Naive B cell (primary cell): Measurements from ENCODE around the gene GLG1. TPM values are rescaled to one million over a fixed set of nuclear protein-coding genes. Genes with fewer than 3 reads are reported as not detected.
A peak's percentile ranks its signal among the peaks of the same experiment; 100 is the strongest.

Experiments used
- ATAC-seq, 2 donors: fragments of 150-1000 bp; cut with Tn5 transposase; 2 replicates each; pipeline ENCODE4 v1.10.0; 2021; ENCODE audit warnings: low read depth in 2 of 2, mild to moderate bottlenecking in 2 of 2, moderate library complexity in 2 of 2
- DNase-seq: peaks from one replicate; pipeline ENCODE4 v3.0.0; 2022
- H3K27ac Mint-ChIP-seq, 6 donors: one replicate each; pipeline ENCODE4 v1.8.0; 2020 to 2022; ENCODE audit warnings: mild to moderate bottlenecking in 6 of 6, mixed read lengths in 6 of 6, moderate library complexity in 5 of 6, inconsistent platforms in 2 of 6
- H3K27me3 Mint-ChIP-seq, 3 donors: one replicate each; pipeline ENCODE4 v1.8.0; 2021 to 2022; ENCODE audit warnings: mixed read lengths in 3 of 3, mild to moderate bottlenecking in 1 of 3
- H3K36me3 Mint-ChIP-seq, 2 donors: one replicate each; pipeline ENCODE4 v1.8.0; 2020 to 2022; ENCODE audit warnings: mixed read lengths in 2 of 2, inconsistent platforms in 1 of 2, mild to moderate bottlenecking in 1 of 2
- H3K4me1 Mint-ChIP-seq, 3 donors: one replicate each; pipeline ENCODE4 v1.8.0; 2020 to 2022; ENCODE audit warnings: mixed read lengths in 3 of 3, inconsistent platforms in 1 of 3, mild to moderate bottlenecking in 1 of 3, moderate library complexity in 1 of 3
- H3K4me3 Mint-ChIP-seq, 8 donors: one replicate each; pipeline ENCODE4 v1.8.0; 2020 to 2022; ENCODE audit warnings: mild to moderate bottlenecking in 8 of 8, mixed read lengths in 8 of 8, moderate library complexity in 8 of 8, inconsistent platforms in 2 of 8
- H3K9me3 Mint-ChIP-seq, 7 donors: one replicate each; pipeline ENCODE4 v1.8.0; 2020 to 2022; ENCODE audit warnings: mixed read lengths in 7 of 7, mild to moderate bottlenecking in 5 of 7, inconsistent platforms in 2 of 7, moderate library complexity in 1 of 7
- polyA plus RNA-seq, 6 donors: library from polyadenylated mRNA; unstranded; fragments of 300-500 nt; fragmentation: Illumina TruSeq; gene quantifications; one replicate each; pipeline ENCODE4 v1.2.3, GENCODE V29; 2021; ENCODE audit warnings: low read depth in 6 of 6

The GLG1 gene
- polyA plus RNA-seq, 6 donors from 2014 or later = 71.4 to 112 (median 94.1) TPM

- no peak overlapping the region for H3K4me3 Mint-ChIP-seq
- H3K9me3 Mint-ChIP-seq = no peaks in the 10 kb centered on the region
- peaks cover 0 to 3% (median 0%) of the 10 kb centered on the region in 3 donors for H3K4me1 Mint-ChIP-seq
- no peak for DNase-seq
- no peak for ATAC-seq
- H3K27ac Mint-ChIP-seq = peak overlapping the region in 3 of 6 donors; percentile 32 to 83 (median 39)
- H3K27me3 Mint-ChIP-seq = no peaks in the 10 kb centered on the region
- peaks cover 14 to 20% of the 10 kb centered on the region in 2 donors for H3K36me3 Mint-ChIP-seq
These were observed 20.0 kb upstream of the GLG1 start for GRCh38 chr16:74626741-74627416.

- H3K27ac Mint-ChIP-seq = peak overlapping the region in 2 of 6 donors; percentile 8 to 39
These were observed 18.8 kb upstream of the GLG1 start for GRCh38 chr16:74625500-74626350.

GRCh38 chr16:74623839-74624235 is 16.9 kb upstream of the GLG1 start:
- no peak overlapping the region for H3K4me3 Mint-ChIP-seq
- no peak for ATAC-seq
- H3K27ac Mint-ChIP-seq = no peak overlapping the region
- DNase-seq = no peak
- H3K27me3 Mint-ChIP-seq = no peaks in the 10 kb centered on the region
- H3K36me3 Mint-ChIP-seq = peaks cover 14 to 20% of the 10 kb centered on the region in 2 donors
- peaks cover 0 to 3% (median 0%) of the 10 kb centered on the region in 3 donors for H3K4me1 Mint-ChIP-seq
- H3K9me3 Mint-ChIP-seq = no peaks in the 10 kb centered on the region

More at GRCh38 chr16:74625500-74626350, 18.8 kb upstream of the GLG1 start:
- no peaks in the 10 kb centered on the region for H3K9me3 Mint-ChIP-seq
- ATAC-seq (no peak), DNase-seq (no peak)
- peaks cover 0 to 3% (median 0%) of the 10 kb centered on the region in 3 donors for H3K4me1 Mint-ChIP-seq
- no peak overlapping the region for H3K4me3 Mint-ChIP-seq
- no peaks in the 10 kb centered on the region for H3K27me3 Mint-ChIP-seq
- peaks cover 14 to 25% of the 10 kb centered on the region in 2 donors for H3K36me3 Mint-ChIP-seq

GRCh38 chr16:74623214-74623838 is 16.4 kb upstream of the GLG1 start:
- H3K27me3 Mint-ChIP-seq = no peaks in the 10 kb centered on the region
- ATAC-seq (peak in 1 of 2 donors; percentile 27), DNase-seq (peak; percentile 17)
- H3K4me3 Mint-ChIP-seq = no peak overlapping the region
- H3K9me3 Mint-ChIP-seq = no peaks in the 10 kb centered on the region
- peaks cover 0 to 3% (median 0%) of the 10 kb centered on the region in 3 donors for H3K4me1 Mint-ChIP-seq
- H3K36me3 Mint-ChIP-seq = peaks cover 14 to 20% of the 10 kb centered on the region in 2 donors
- peak overlapping the region in 4 of 6 donors; percentile 37 to 95 (median 52) for H3K27ac Mint-ChIP-seq

GRCh38 chr16:74622005-74622404 is 15.1 kb upstream of the GLG1 start:
- Mint-ChIP-seq H3K27ac (no peak overlapping the region), H3K36me3 (peaks cover 7 to 20% of the 10 kb centered on the region in 2 donors), H3K4me1 (no peaks in the 10 kb centered on the region), H3K4me3 (no peak overlapping the region), H3K27me3 (no peaks in the 10 kb centered on the region), H3K9me3 (no peaks in the 10 kb centered on the region)
- ATAC-seq (no peak), DNase-seq (no peak)

GRCh38 chr16:74617206-74617788 is 10.4 kb upstream of the GLG1 start:
- ATAC-seq (no peak), DNase-seq (no peak)
- H3K27ac Mint-ChIP-seq = no peak overlapping the region
- no peaks in the 10 kb centered on the region for H3K4me1 Mint-ChIP-seq
- peak overlapping the region in 1 of 8 donors; percentile 47 for H3K4me3 Mint-ChIP-seq
- peaks cover 0 to 5% of the 10 kb centered on the region in 2 donors for H3K36me3 Mint-ChIP-seq
- H3K27me3 Mint-ChIP-seq = no peaks in the 10 kb centered on the region
- no peaks in the 10 kb centered on the region for H3K9me3 Mint-ChIP-seq

- Mint-ChIP-seq H3K9me3 (peaks cover 0 to 2% (median 0%) of the 10 kb centered on the region in 7 donors), H3K27me3 (no peaks in the 10 kb centered on the region), H3K4me3 (peak overlapping the region in 1 of 8 donors; percentile 51), H3K36me3 (no peaks in the 10 kb centered on the region), H3K4me1 (peaks cover 4 to 7% (median 6%) of the 10 kb centered on the region in 3 donors), H3K27ac (peak overlapping the region in 1 of 6 donors; percentile 56)
- no peak for ATAC-seq
- no peak for DNase-seq
These were observed 4.8 kb upstream of the GLG1 start for GRCh38 chr16:74611721-74612120.

- Mint-ChIP-seq H3K27me3 (no peaks in the 10 kb centered on the region), H3K27ac (peak overlapping the region in 2 of 6 donors; percentile 22 to 26), H3K9me3 (peaks cover 0 to 2% (median 0%) of the 10 kb centered on the region in 7 donors), H3K36me3 (no peaks in the 10 kb centered on the region), H3K4me1 (peaks cover 24 to 31% (median 30%) of the 10 kb centered on the region in 3 donors), H3K4me3 (peak overlapping the region in 5 of 8 donors; percentile 3 to 61 (median 43))
- DNase-seq (no peak), ATAC-seq (no peak)
These were observed 2.0 kb upstream of the GLG1 start for GRCh38 chr16:74608944-74609343.

- Mint-ChIP-seq H3K4me1 (peaks cover 27 to 37% (median 36%) of the 10 kb centered on the region in 3 donors), H3K36me3 (no peaks in the 10 kb centered on the region), H3K27me3 (no peaks in the 10 kb centered on the region), H3K9me3 (peaks cover 0 to 2% (median 0%) of the 10 kb centered on the region in 7 donors), H3K4me3 (peak overlapping the region in 5 of 8 donors; percentile 53 to 94 (median 88)), H3K27ac (no peak overlapping the region)
- ATAC-seq = no peak
- no peak for DNase-seq
These were observed 1.5 kb upstream of the GLG1 start for GRCh38 chr16:74608381-74608780.

- Mint-ChIP-seq H3K4me3 (peak overlapping the region in 7 of 8 donors; percentile 88 to 97 (median 94)), H3K36me3 (no peaks in the 10 kb centered on the region), H3K9me3 (peaks cover 0 to 2% (median 0%) of the 10 kb centered on the region in 7 donors), H3K4me1 (peaks cover 27 to 41% (median 38%) of the 10 kb centered on the region in 3 donors), H3K27ac (peak overlapping the region in 2 of 6 donors; percentile 86 to 96), H3K27me3 (no peaks in the 10 kb centered on the region)
- DNase-seq (no peak), ATAC-seq (no peak)
These were observed 1.0 kb upstream of the GLG1 start for GRCh38 chr16:74607962-74608356.

GRCh38 chr16:74607310-74607961 is 522 bp upstream of the GLG1 start:
- peak overlapping the region; percentile 88 to 97 (median 94) for H3K4me3 Mint-ChIP-seq
- no peaks in the 10 kb centered on the region for H3K27me3 Mint-ChIP-seq
- ATAC-seq (peak; percentile 42 to 47), DNase-seq (no peak)
- H3K9me3 Mint-ChIP-seq = peaks cover 0 to 2% (median 0%) of the 10 kb centered on the region in 7 donors
- H3K27ac Mint-ChIP-seq = peak overlapping the region; percentile 84 to 96 (median 92)
- peaks cover 31 to 46% (median 43%) of the 10 kb centered on the region in 3 donors for H3K4me1 Mint-ChIP-seq
- H3K36me3 Mint-ChIP-seq = no peaks in the 10 kb centered on the region

- peak overlapping the region; percentile 86 to 98 (median 94) for H3K27ac Mint-ChIP-seq
- no peaks in the 10 kb centered on the region for H3K9me3 Mint-ChIP-seq
- no peaks in the 10 kb centered on the region for H3K27me3 Mint-ChIP-seq
- peak overlapping the region; percentile 91 to 97 (median 94) for H3K4me3 Mint-ChIP-seq
- no peaks in the 10 kb centered on the region for H3K36me3 Mint-ChIP-seq
- DNase-seq (no peak), ATAC-seq (no peak)
- H3K4me1 Mint-ChIP-seq = peaks cover 39 to 59% (median 53%) of the 10 kb centered on the region in 3 donors
These were observed 981 bp downstream of the GLG1 start for GRCh38 chr16:74605746-74606520.
